Esophagus (tissue), 2 donors: ENCODE measurements around the gene CDYL2. TPM values are rescaled to one million over a fixed set of nuclear protein-coding genes. Genes with fewer than 3 reads are reported as not detected.

Experiments
- H3K27ac ChIP-seq, 2 donors: one replicate each; pipeline ENCODE4 v1.5.1; 2013; ENCODE audit warnings: low read depth in 2 of 2, mild to moderate bottlenecking in 2 of 2, inconsistent platforms in 1 of 2, low read length in 1 of 2, moderate library complexity in 1 of 2
- H3K27me3 ChIP-seq, 2 donors: one replicate each; pipeline ENCODE4 v1.6.1; 2013; ENCODE audit warnings: low read length in 2 of 2, control low read depth in 1 of 2, mild to moderate bottlenecking in 1 of 2; ENCODE audit not compliant: insufficient read depth in 2 of 2, control insufficient read depth in 1 of 2
- H3K36me3 ChIP-seq, 2 donors: one replicate each; pipeline ENCODE4 v1.6.1; 2013; ENCODE audit warnings: low read length in 1 of 2; ENCODE audit not compliant: control insufficient read depth in 2 of 2, insufficient read depth in 2 of 2
- H3K4me1 ChIP-seq, 2 donors: one replicate each; pipeline ENCODE4 v1.6.1; 2013; ENCODE audit warnings: low read length in 1 of 2; ENCODE audit not compliant: control insufficient read depth in 2 of 2, insufficient read depth in 2 of 2
- H3K4me3 ChIP-seq, 2 donors: one replicate each; pipeline ENCODE4 v1.5.1; 2013; ENCODE audit warnings: low read length in 2 of 2, mild to moderate bottlenecking in 2 of 2, low read depth in 1 of 2, moderate library complexity in 1 of 2
- H3K9me3 ChIP-seq, 2 donors: one replicate each; pipeline ENCODE4 v1.6.1; 2013; ENCODE audit warnings: mild to moderate bottlenecking in 2 of 2, low read depth in 1 of 2, low read length in 1 of 2, moderate library complexity in 1 of 2; ENCODE audit not compliant: control insufficient read depth in 2 of 2, insufficient read depth in 1 of 2
- WGBS, 2 donors: extraction: QIAGEN DNeasy Blood & Tissue Kit; methylation state at CpG; one replicate each; pipeline ENCODE4 v1.1.7; 2013; 5-methylcytosine and 5-hydroxymethylcytosine counted together
- polyA plus RNA-seq, 2 donors: library from polyadenylated mRNA; stranded (reverse); fragments of 200-250 nt; gene quantifications; one replicate each; pipeline ENCODE4 v1.2.3, GENCODE V29; 2013
- donor health status: healthy with polysubstance abuse.
- donor health status: Bipolar disorder and iron deficiency.

The CDYL2 gene
- polyA plus RNA-seq, 2 donors, result 0.39 to 0.65 TPM

GRCh38 chr16:80689487-80689886 lies 114.9 kb downstream of the CDYL2 start:
- WGBS, 2 donors, result 70 to 78% methylated on average over 10 of the region's 10 CpGs
- Histone ChIP-seq H3K27ac (no peak overlapping the region), H3K36me3 (no peaks in the 10 kb centered on the region), H3K4me3 (no peak overlapping the region), H3K4me1 (no peaks in the 10 kb centered on the region), H3K9me3 (no peaks in the 10 kb centered on the region), H3K27me3 (no peaks in the 10 kb centered on the region)

GRCh38 chr16:80687606-80688005 lies 116.8 kb downstream of the CDYL2 start:
- Histone ChIP-seq H3K27me3 (no peaks in the 10 kb centered on the region), H3K9me3 (peaks cover 0 to 3% of the 10 kb centered on the region in 2 donors), H3K4me1 (no peaks in the 10 kb centered on the region), H3K27ac (no peak overlapping the region), H3K4me3 (no peak overlapping the region), H3K36me3 (no peaks in the 10 kb centered on the region)
- WGBS, 2 donors, result 83 to 85% methylated on average over 4 of the region's 4 CpGs

GRCh38 chr16:80684906-80685305 lies 119.5 kb downstream of the CDYL2 start:
- 85 to 88% methylated on average over 10 of the region's 10 CpGs for WGBS, 2 donors
- no peaks in the 10 kb centered on the region for H3K4me1 ChIP-seq
- H3K36me3 ChIP-seq, result no peaks in the 10 kb centered on the region
- H3K27ac ChIP-seq, result no peak overlapping the region
- H3K9me3 ChIP-seq, result peaks cover 0 to 3% of the 10 kb centered on the region in 2 donors
- no peaks in the 10 kb centered on the region for H3K27me3 ChIP-seq
- no peak overlapping the region for H3K4me3 ChIP-seq

GRCh38 chr16:80684136-80684765 lies 120.1 kb downstream of the CDYL2 start:
- H3K4me1 ChIP-seq, result no peaks in the 10 kb centered on the region
- peaks cover 0 to 3% of the 10 kb centered on the region in 2 donors for H3K9me3 ChIP-seq
- no peaks in the 10 kb centered on the region for H3K36me3 ChIP-seq
- 97 to 98% methylated on average over 15 of the region's 15 CpGs for WGBS, 2 donors
- no peak overlapping the region for H3K27ac ChIP-seq
- H3K27me3 ChIP-seq, result no peaks in the 10 kb centered on the region
- H3K4me3 ChIP-seq, result no peak overlapping the region

GRCh38 chr16:80683646-80684045 lies 120.8 kb downstream of the CDYL2 start:
- WGBS, 2 donors, result 96 to 99% methylated on average over 3 of the region's 3 CpGs
- no peak overlapping the region for H3K27ac ChIP-seq
- H3K27me3 ChIP-seq, result no peaks in the 10 kb centered on the region
- H3K4me1 ChIP-seq, result no peaks in the 10 kb centered on the region
- no peaks in the 10 kb centered on the region for H3K36me3 ChIP-seq
- peaks cover 0 to 3% of the 10 kb centered on the region in 2 donors for H3K9me3 ChIP-seq
- no peak overlapping the region for H3K4me3 ChIP-seq

GRCh38 chr16:80682421-80683070 lies 121.9 kb downstream of the CDYL2 start:
- Histone ChIP-seq H3K27me3 (no peaks in the 10 kb centered on the region), H3K9me3 (peaks cover 0 to 3% of the 10 kb centered on the region in 2 donors), H3K27ac (no peak overlapping the region), H3K36me3 (no peaks in the 10 kb centered on the region), H3K4me3 (no peak overlapping the region), H3K4me1 (no peaks in the 10 kb centered on the region)
- WGBS, 2 donors, result 71 to 77% methylated on average over 18 of the region's 18 CpGs

GRCh38 chr16:80681436-80681835 lies 123.0 kb downstream of the CDYL2 start:
- Histone ChIP-seq H3K27ac (no peak overlapping the region), H3K9me3 (peaks cover 0 to 3% of the 10 kb centered on the region in 2 donors), H3K4me3 (no peak overlapping the region), H3K4me1 (no peaks in the 10 kb centered on the region), H3K27me3 (no peaks in the 10 kb centered on the region), H3K36me3 (no peaks in the 10 kb centered on the region)
- 85 to 86% methylated on average over 7 of the region's 7 CpGs for WGBS, 2 donors

- Histone ChIP-seq H3K27ac (no peak overlapping the region), H3K27me3 (no peaks in the 10 kb centered on the region), H3K9me3 (peaks cover 0 to 3% of the 10 kb centered on the region in 2 donors), H3K36me3 (no peaks in the 10 kb centered on the region), H3K4me3 (no peak overlapping the region), H3K4me1 (no peaks in the 10 kb centered on the region)
- 90 to 95% methylated on average over 6 of the region's 6 CpGs for WGBS, 2 donors
Observed at GRCh38 chr16:80680839-80681238, 123.6 kb downstream of the CDYL2 start.

- no peak overlapping the region for H3K27ac ChIP-seq
- H3K4me3 ChIP-seq, result no peak overlapping the region
- peaks cover 0 to 3% of the 10 kb centered on the region in 2 donors for H3K9me3 ChIP-seq
- no peaks in the 10 kb centered on the region for H3K27me3 ChIP-seq
- H3K4me1 ChIP-seq, result no peaks in the 10 kb centered on the region
- no peaks in the 10 kb centered on the region for H3K36me3 ChIP-seq
- 81 to 85% methylated on average over 7 of the region's 7 CpGs for WGBS, 2 donors
Observed at GRCh38 chr16:80680046-80680445, 124.4 kb downstream of the CDYL2 start.

- Histone ChIP-seq H3K4me1 (no peaks in the 10 kb centered on the region), H3K27me3 (no peaks in the 10 kb centered on the region), H3K27ac (no peak overlapping the region), H3K9me3 (no peaks in the 10 kb centered on the region), H3K4me3 (no peak overlapping the region), H3K36me3 (no peaks in the 10 kb centered on the region)
- 95% methylated on average over 1 of the region's 1 CpG for WGBS, 2 donors
Observed at GRCh38 chr16:80674884-80675283, 129.5 kb downstream of the CDYL2 start.
